Activated CD4-positive, alpha-beta T cell treated with anti-CD3 and anti-CD28 coated beads for 36 hours (primary cell): ENCODE results near the gene OSGIN1. TPM values are rescaled to one million over a fixed set of nuclear protein-coding genes. Genes with fewer than 3 reads are reported as not detected.

ENCODE experiments used
- ATAC-seq: fragments of 200-7000 bp; cut with Tn5 transposase; one replicate; pipeline ENCODE4 v1.10.0; 2021; ENCODE audit warnings: mild to moderate bottlenecking, moderate library complexity
- CTCF ChIA-PET: fragments of 350-600 bp; sonication (Branson Sonifier 250); formaldehyde crosslinking; loops from one replicate; lab custom pipeline; 2021; ENCODE audit warnings: antibody characterized with exemption; lab: Charles Lee
- POLR2A ChIA-PET: fragments of 350-600 bp; sonication (Branson Sonifier 250); formaldehyde crosslinking; loops from one replicate; lab custom pipeline; 2021; ENCODE audit warnings: antibody characterized with exemption, inconsistent platforms; lab: Charles Lee
- DNase-seq: peaks from one replicate; pipeline ENCODE4 v3.0.0-alpha.2; 2020
- H3K27ac Mint-ChIP-seq: one replicate; pipeline ENCODE4 v1.8.0; 2021; ENCODE audit warnings: mixed read lengths
- H3K27me3 Mint-ChIP-seq: one replicate; pipeline ENCODE4 v1.8.0; 2021; ENCODE audit warnings: mixed read lengths
- H3K36me3 Mint-ChIP-seq: one replicate; pipeline ENCODE4 v1.8.0; 2021; ENCODE audit warnings: low read depth, mixed read lengths
- H3K4me1 Mint-ChIP-seq: one replicate; pipeline ENCODE4 v1.8.0; 2021; ENCODE audit warnings: mixed read lengths
- H3K4me3 Mint-ChIP-seq: one replicate; pipeline ENCODE4 v1.8.0; 2021; ENCODE audit warnings: mild to moderate bottlenecking, moderate library complexity, mixed read lengths
- H3K9me3 Mint-ChIP-seq: one replicate; pipeline ENCODE4 v1.8.0; 2021; ENCODE audit warnings: low read depth, mixed read lengths
- intact Hi-C, 2 experiments: fragments of 100-400 bp; cut with DNase I in 1 of 2; cut with micrococcal nuclease in 1 of 2; formaldehyde crosslinking; loops; one replicate each; pipeline versions ENCODE4 v1.14.2 to v1.15.1; 2022 to 2024; cut with DNase I, micrococcal nuclease
- total RNA-seq, 2 experiments: library from RNA; stranded (reverse); gene quantifications; one replicate each; pipeline ENCODE4 v1.2.3, GENCODE V29; 2021

OSGIN1 gene
- total RNA-seq, 2 experiments from 2014 or later: 0.75 to 1.0 TPM

- DNase-seq (no peak), ATAC-seq (no peak)
- Mint-ChIP-seq H3K27me3 (peaks cover 16% of the 10 kb centered on the region), H3K27ac (no peak overlapping the region), H3K36me3 (no peaks in the 10 kb centered on the region), H3K4me1 (peaks cover 19% of the 10 kb centered on the region), H3K9me3 (no peaks in the 10 kb centered on the region), H3K4me3 (no peak overlapping the region)
- CTCF ChIA-PET: interaction anchor here (1.1 to 2.0 kb wide), 11 partner anchors 10 to 233 kb away, joined by 5 to 21 read pairs (median 6); partner anchors contain the start of gene TAF1C
- POLR2A ChIA-PET: no interaction called here
- intact Hi-C loops: loop anchor here in 1 of 2 experiments (5.0 to 10.0 kb wide), 2 partner anchors 233 to 550 kb away; partner anchors contain the start of genes MEAK7 and TAF1C
Measured at GRCh38 chr16:83954577-83955016, 1.6 kb downstream of the OSGIN1 start.

GRCh38 chr16:83955218-83956130, 2.4 kb downstream of the OSGIN1 start:
- Mint-ChIP-seq H3K27me3 (peaks cover 16% of the 10 kb centered on the region), H3K4me1 (peaks cover 19% of the 10 kb centered on the region), H3K27ac (no peak overlapping the region), H3K9me3 (no peaks in the 10 kb centered on the region), H3K36me3 (no peaks in the 10 kb centered on the region), H3K4me3 (no peak overlapping the region)
- DNase-seq: no peak
- ChIA-PET CTCF (interaction anchor here (1.0 to 3.0 kb wide), 11 partner anchors 26 to 232 kb away, joined by 3 to 30 read pairs (median 5); partner anchors contain the start of gene TAF1C), POLR2A (no interaction called here)
- ATAC-seq: no peak
- intact Hi-C loops: loop anchor here (1.0 to 10.0 kb wide), 7 partner anchors 107 to 549 kb away; partner anchors contain the start of genes TAF1C (in 2 of the 2) and MEAK7 (in 1 of the 2)

- CTCF ChIA-PET: interaction anchor here (0.6 to 3.0 kb wide), 20 partner anchors 18 to 548 kb away, joined by 3 to 30 read pairs (median 4); partner anchors contain the start of gene TAF1C
- Mint-ChIP-seq H3K27me3 (peaks cover 16% of the 10 kb centered on the region), H3K27ac (no peak overlapping the region), H3K36me3 (no peaks in the 10 kb centered on the region), H3K4me3 (no peak overlapping the region), H3K4me1 (peaks cover 19% of the 10 kb centered on the region), H3K9me3 (no peaks in the 10 kb centered on the region)
- DNase-seq (peak; percentile 89), ATAC-seq (peak; percentile 48)
- POLR2A ChIA-PET: no interaction called here
- intact Hi-C loops: loop anchor here (1.0 to 10.0 kb wide), 7 partner anchors 106 to 548 kb away; partner anchors contain the start of genes TAF1C (in 2 of the 2) and MEAK7 (in 1 of the 2)
Measured at GRCh38 chr16:83956336-83957289, 3.6 kb downstream of the OSGIN1 start.

- Mint-ChIP-seq H3K27ac (no peak overlapping the region), H3K9me3 (no peaks in the 10 kb centered on the region), H3K4me3 (no peak overlapping the region), H3K36me3 (no peaks in the 10 kb centered on the region), H3K27me3 (peaks cover 16% of the 10 kb centered on the region), H3K4me1 (peaks cover 17% of the 10 kb centered on the region)
- ATAC-seq (no peak), DNase-seq (no peak)
- CTCF ChIA-PET: interaction anchor here (0.6 to 3.0 kb wide), 18 partner anchors 19 to 547 kb away, joined by 3 to 30 read pairs (median 4); partner anchors contain the start of genes SLC38A8 and TAF1C
- intact Hi-C loops: loop anchor here (2.0 to 10.0 kb wide), 3 partner anchors 131 to 547 kb away; partner anchors contain the start of genes MEAK7 (in 1 of the 2) and TAF1C (in 1 of the 2)
- POLR2A ChIA-PET: no interaction called here
Measured at GRCh38 chr16:83957296-83957855, 4.3 kb downstream of the OSGIN1 start.

GRCh38 chr16:83958137-83958845, 5.3 kb downstream of the OSGIN1 start:
- ATAC-seq (no peak), DNase-seq (no peak)
- intact Hi-C loops: loop anchor here in 1 of 2 experiments (5.0 to 10.0 kb wide), 2 partner anchors 229 to 547 kb away; partner anchors contain the start of genes MEAK7 and TAF1C
- POLR2A ChIA-PET: no interaction called here
- peaks cover 16% of the 10 kb centered on the region for H3K27me3 Mint-ChIP-seq
- no peaks in the 10 kb centered on the region for H3K36me3 Mint-ChIP-seq
- CTCF ChIA-PET: interaction anchor here (0.6 to 3.0 kb wide), 8 partner anchors 84 to 317 kb away, joined by 3 to 30 read pairs (median 6); partner anchors contain the start of genes SLC38A8 and TAF1C
- H3K4me1 Mint-ChIP-seq: peaks cover 10% of the 10 kb centered on the region
- no peak overlapping the region for H3K4me3 Mint-ChIP-seq
- no peaks in the 10 kb centered on the region for H3K9me3 Mint-ChIP-seq
- H3K27ac Mint-ChIP-seq: no peak overlapping the region

- ATAC-seq: no peak
- Mint-ChIP-seq H3K27me3 (peaks cover 14% of the 10 kb centered on the region), H3K9me3 (no peaks in the 10 kb centered on the region), H3K27ac (no peak overlapping the region), H3K4me3 (no peak overlapping the region), H3K4me1 (peaks cover 5% of the 10 kb centered on the region), H3K36me3 (no peaks in the 10 kb centered on the region)
- intact Hi-C loops: loop anchor here in 1 of 2 experiments (5.0 to 10.0 kb wide), 2 partner anchors 228 to 546 kb away; partner anchors contain the start of genes MEAK7 and TAF1C
- DNase-seq: no peak
- CTCF ChIA-PET: interaction anchor here (0.7 to 1.1 kb wide), 2 partner anchors 27 to 86 kb away, joined by 3 read pairs; no protein-coding TSS in a partner anchor
- POLR2A ChIA-PET: no interaction called here
Measured at GRCh38 chr16:83958846-83959565, 6.0 kb downstream of the OSGIN1 start.

- Mint-ChIP-seq H3K9me3 (no peaks in the 10 kb centered on the region), H3K36me3 (no peaks in the 10 kb centered on the region), H3K4me3 (no peak overlapping the region), H3K4me1 (no peaks in the 10 kb centered on the region), H3K27ac (no peak overlapping the region), H3K27me3 (peaks cover 7% of the 10 kb centered on the region)
- CTCF ChIA-PET: interaction anchor here (0.9 to 1.1 kb wide), 2 partner anchors 26 to 54 kb away, joined by 3 read pairs; no protein-coding TSS in a partner anchor
- intact Hi-C loops: loop anchor here in 1 of 2 experiments (5.0 to 10.0 kb wide), 2 partner anchors 227 to 545 kb away; partner anchors contain the start of genes MEAK7 and TAF1C
- POLR2A ChIA-PET: no interaction called here
- no peak for ATAC-seq
- no peak for DNase-seq
Measured at GRCh38 chr16:83959656-83960434, 6.8 kb downstream of the OSGIN1 start.

GRCh38 chr16:83960521-83961249, 7.6 kb downstream of the OSGIN1 start:
- Mint-ChIP-seq H3K27me3 (peaks cover 2% of the 10 kb centered on the region), H3K36me3 (no peaks in the 10 kb centered on the region)
- ATAC-seq: no peak

More at GRCh38 chr16:83960521-83961249, 7.6 kb downstream of the OSGIN1 start:
- DNase-seq: no peak
- no peak overlapping the region for H3K27ac Mint-ChIP-seq
- H3K9me3 Mint-ChIP-seq: no peaks in the 10 kb centered on the region
- ChIA-PET CTCF (interaction anchor here (0.9 kb wide), 1 partner anchor 54 kb away, joined by 3 read pairs; no protein-coding TSS in a partner anchor), POLR2A (no interaction called here)
- H3K4me3 Mint-ChIP-seq: no peak overlapping the region
- no peaks in the 10 kb centered on the region for H3K4me1 Mint-ChIP-seq
- intact Hi-C loops: no loop called here
